Transverse colon (tissue), 4 donors: ENCODE data around the gene OTULIN. TPM values are rescaled to one million over a fixed set of nuclear protein-coding genes. Genes with fewer than 3 reads are reported as not detected.

ENCODE experiments used
- DNase-seq: peaks from one replicate; pipeline ENCODE4 v3.0.0-alpha.2; 2019
- H3K27ac ChIP-seq, 4 donors: fragments of 200-600 bp; sonication (generic); 2 replicates each; pipeline ENCODE4 v1.5.1; 2016 to 2018; ENCODE audit warnings: inconsistent platforms in 4 of 4
- H3K27me3 ChIP-seq: fragments of 200-600 bp; sonication (generic); 2 replicates; pipeline ENCODE4 v1.5.1; 2017; ENCODE audit warnings: inconsistent platforms
- H3K36me3 ChIP-seq, 4 donors: fragments of 200-600 bp; sonication (generic); 2 replicates each; pipeline ENCODE4 v1.5.1; 2017 to 2019; ENCODE audit warnings: inconsistent platforms in 4 of 4
- H3K4me1 ChIP-seq, 4 donors: fragments of 200-600 bp; sonication (generic); 2 replicates each; pipeline ENCODE4 v1.5.1; 2017 to 2020; ENCODE audit warnings: inconsistent platforms in 4 of 4
- H3K4me3 ChIP-seq, 4 donors: fragments of 200-600 bp; sonication (generic); 1 replicate in 1 of 4; 2 replicates in 3 of 4; pipeline versions ENCODE4 v1.5.1 to v1.6.1; 2017 to 2019; ENCODE audit warnings: inconsistent platforms in 4 of 4
- H3K9me3 ChIP-seq, 2 donors: fragments of 200-600 bp; sonication (generic); 2 replicates each; pipeline ENCODE4 v1.5.1; 2017 to 2019; ENCODE audit warnings: inconsistent platforms in 2 of 2
- EP300 ChIP-seq: sonication (generic); formaldehyde crosslinking; IDR thresholded peaks from one replicate; pipeline ENCODE4 v1.6.1; 2017; ENCODE audit warnings: antibody characterized with exemption, low read depth
- POLR2A ChIP-seq: fragments of 450-650 bp; IDR thresholded peaks from one replicate; pipeline ENCODE4 v1.6.1; 2016; ENCODE audit warnings: antibody characterized with exemption, mild to moderate bottlenecking, moderate library complexity
- POLR2AphosphoS5 ChIP-seq, 3 donors: sonication (generic); formaldehyde crosslinking; IDR thresholded peaks; one replicate each; pipeline ENCODE4 v1.6.1; 2016; ENCODE audit warnings: antibody characterized with exemption in 3 of 3
- WGBS, 2 donors: methylation state at CpG; one replicate each; pipeline ENCODE4 v1.1.5; 2018; ENCODE audit warnings: low coverage in 1 of 2; 5-methylcytosine and 5-hydroxymethylcytosine counted together
- in situ Hi-C, 4 donors: fragments of 200-750 bp; cut with MboI; loops; one replicate each; pipeline versions ENCODE4 v1.15.0 to v1.15.1; 2017; ENCODE audit warnings: low sequenced_read_pairs in 3 of 4, low pct_ligation_motif_present in 1 of 4, low pct_unique_long_range_greater_than_20kb in 1 of 4
- intact Hi-C: fragments of 100-400 bp; cut with DNase I; formaldehyde crosslinking; loops from one replicate; pipeline ENCODE4 v1.15.1; 2023; ENCODE audit warnings: low total_unique reads
- total RNA-seq, 4 donors: library from RNA; depleted of rRNA; stranded (reverse); fragments of >200 nt; gene quantifications; one replicate each; pipeline ENCODE4 v1.1.0, GENCODE V29; 2016
- TF ChIP-seq, protein P1 (sequence below), 5 experiments: fragments of 200-600 bp in 3 of 5; fragments of 450-650 bp in 2 of 5; sonication (generic) in 3 of 5; IDR thresholded peaks; 1 replicate in 2 of 5; 2 replicates in 3 of 5; pipeline ENCODE4 v1.5.1; 2016 to 2017; ENCODE audit warnings: antibody characterized with exemption in 5 of 5, inconsistent platforms in 3 of 5, mild to moderate bottlenecking in 2 of 5, moderate library complexity in 1 of 5

OTULIN gene
- total RNA-seq, 4 donors from 2014 or later: 34.8 to 52.4 (median 40.4) TPM

DNA sequence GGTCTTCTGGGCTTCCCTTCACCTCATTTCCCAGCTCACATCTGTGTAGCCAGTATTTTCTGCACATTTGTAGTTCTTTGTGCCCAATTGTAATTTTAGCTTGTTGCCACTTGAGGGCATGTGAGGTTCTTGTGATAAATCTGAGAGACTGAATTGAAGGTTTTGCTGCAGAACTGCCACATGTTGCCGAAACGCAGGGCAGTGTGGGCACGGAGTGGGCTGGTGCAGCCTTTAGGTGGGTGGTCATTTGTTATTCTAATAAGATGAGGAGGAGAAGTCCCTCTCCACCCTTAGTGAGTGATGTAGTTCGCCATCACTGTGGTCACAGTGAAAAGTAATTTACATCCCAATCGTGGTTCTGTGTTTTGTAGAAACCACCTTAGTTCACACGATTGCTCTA is 21.2 kb downstream of the OTULIN start:
- in situ Hi-C loops (no loop called here), intact Hi-C loops (no loop called here)
- no peaks in the 10 kb centered on the region for H3K27me3 ChIP-seq
- 29 to 66% methylated on average over 3 to 6 of the region's 6 CpGs for WGBS, 2 donors
- peak; percentile 22 for DNase-seq
- no peaks in the 10 kb centered on the region for H3K9me3 ChIP-seq
- H3K4me3 ChIP-seq: no peak overlapping the region
- TF ChIP-seq POLR2AphosphoS5 (IDR thresholded peaks at IDR 0.05): no peak
- TF ChIP-seq, protein P1, sequence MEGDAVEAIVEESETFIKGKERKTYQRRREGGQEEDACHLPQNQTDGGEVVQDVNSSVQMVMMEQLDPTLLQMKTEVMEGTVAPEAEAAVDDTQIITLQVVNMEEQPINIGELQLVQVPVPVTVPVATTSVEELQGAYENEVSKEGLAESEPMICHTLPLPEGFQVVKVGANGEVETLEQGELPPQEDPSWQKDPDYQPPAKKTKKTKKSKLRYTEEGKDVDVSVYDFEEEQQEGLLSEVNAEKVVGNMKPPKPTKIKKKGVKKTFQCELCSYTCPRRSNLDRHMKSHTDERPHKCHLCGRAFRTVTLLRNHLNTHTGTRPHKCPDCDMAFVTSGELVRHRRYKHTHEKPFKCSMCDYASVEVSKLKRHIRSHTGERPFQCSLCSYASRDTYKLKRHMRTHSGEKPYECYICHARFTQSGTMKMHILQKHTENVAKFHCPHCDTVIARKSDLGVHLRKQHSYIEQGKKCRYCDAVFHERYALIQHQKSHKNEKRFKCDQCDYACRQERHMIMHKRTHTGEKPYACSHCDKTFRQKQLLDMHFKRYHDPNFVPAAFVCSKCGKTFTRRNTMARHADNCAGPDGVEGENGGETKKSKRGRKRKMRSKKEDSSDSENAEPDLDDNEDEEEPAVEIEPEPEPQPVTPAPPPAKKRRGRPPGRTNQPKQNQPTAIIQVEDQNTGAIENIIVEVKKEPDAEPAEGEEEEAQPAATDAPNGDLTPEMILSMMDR (IDR thresholded peaks at IDR 0.05): peak; percentile 50 to 68 (median 60)
- H3K4me1 ChIP-seq: peaks cover 0 to 19% (median 10%) of the 10 kb centered on the region in 4 donors
- no peak overlapping the region for H3K27ac ChIP-seq
- peaks cover 0 to 57% (median 24%) of the 10 kb centered on the region in 4 donors for H3K36me3 ChIP-seq

GRCh38 chr5:14686517-14686916 is 22.0 kb downstream of the OTULIN start:
- Histone ChIP-seq H3K9me3 (no peaks in the 10 kb centered on the region), H3K27me3 (no peaks in the 10 kb centered on the region), H3K36me3 (peaks cover 0 to 56% (median 25%) of the 10 kb centered on the region in 4 donors), H3K4me1 (peaks cover 0 to 19% (median 10%) of the 10 kb centered on the region in 4 donors), H3K4me3 (no peak overlapping the region), H3K27ac (peak overlapping the region in 1 of 4 donors; percentile 35)
- DNase-seq: no peak
- TF ChIP-seq, protein P1 (IDR thresholded peaks at IDR 0.05): no peak
- no peak for TF ChIP-seq POLR2A
- TF ChIP-seq EP300: no peak
- TF ChIP-seq POLR2AphosphoS5 (IDR thresholded peaks at IDR 0.05): no peak
- in situ Hi-C loops: no loop called here
- intact Hi-C loops: no loop called here

DNA sequence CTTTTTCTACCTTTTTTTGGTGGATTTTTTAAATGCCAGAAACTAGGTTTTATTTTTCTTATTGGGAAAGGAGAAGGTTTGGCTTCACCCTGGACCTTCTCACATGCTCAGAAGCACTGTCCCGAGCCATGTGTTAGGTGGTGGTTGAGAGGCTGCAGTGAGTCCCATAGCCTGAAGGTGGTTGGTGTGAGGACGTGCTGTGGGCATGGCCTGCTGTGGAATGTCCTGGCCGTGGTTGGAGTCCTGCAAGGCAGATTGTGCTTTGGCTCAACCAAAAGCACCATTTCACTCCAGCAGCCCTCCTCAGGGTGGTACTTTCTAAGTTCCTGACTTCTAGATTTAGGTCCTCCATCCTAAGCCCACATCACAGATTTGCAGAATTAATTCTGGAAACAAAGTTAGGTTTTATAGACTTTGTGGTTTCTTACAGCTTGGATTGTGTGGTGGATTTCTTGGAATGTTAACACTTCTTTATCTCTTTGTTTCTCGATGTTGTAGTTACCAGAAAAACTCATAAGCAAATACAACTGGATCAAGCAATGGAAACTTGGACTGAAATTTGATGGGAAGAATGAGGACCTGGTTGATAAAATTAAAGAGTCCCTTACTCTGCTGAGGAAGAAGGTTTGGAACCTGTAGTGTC is 22.6 kb downstream of the OTULIN start:
- Histone ChIP-seq H3K27me3 (no peaks in the 10 kb centered on the region), H3K4me1 (peaks cover 0 to 19% (median 10%) of the 10 kb centered on the region in 4 donors), H3K9me3 (no peaks in the 10 kb centered on the region), H3K27ac (no peak overlapping the region), H3K36me3 (peaks cover 0 to 52% (median 24%) of the 10 kb centered on the region in 4 donors), H3K4me3 (no peak overlapping the region)
- intact Hi-C loops (no loop called here), in situ Hi-C loops (no loop called here)
- no peak for DNase-seq
- WGBS, 2 donors: 60 to 81% methylated on average over 3 to 4 of the region's 4 CpGs
- TF ChIP-seq, protein P1 (IDR thresholded peaks at IDR 0.05): no peak
- TF ChIP-seq EP300 (no peak), POLR2AphosphoS5 (IDR thresholded peaks at IDR 0.05) (no peak), POLR2A (no peak)

DNA sequence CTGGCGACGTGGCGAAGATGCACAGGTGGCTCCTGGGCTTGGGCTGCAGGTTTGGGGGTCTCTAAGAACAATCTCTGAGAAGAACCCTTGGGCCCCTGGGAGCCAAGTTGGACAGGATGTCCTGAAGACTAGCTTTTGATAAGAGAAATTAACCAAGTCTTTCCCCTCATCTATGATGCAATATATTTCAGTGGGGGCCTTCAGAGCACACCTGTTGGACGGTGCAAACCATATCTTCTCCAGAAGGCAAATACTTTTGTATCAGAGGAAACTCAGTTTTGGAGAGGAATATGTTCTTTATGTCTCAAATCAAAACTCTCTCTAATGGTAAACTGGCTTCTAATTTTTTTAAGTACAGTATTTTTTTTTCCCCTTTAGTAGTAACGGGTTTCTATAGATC is 28.6 kb downstream of the OTULIN start:
- WGBS, 2 donors: 99 to 100% methylated on average over 2 to 5 of the region's 5 CpGs
- H3K36me3 ChIP-seq: peaks cover 0 to 51% (median 16%) of the 10 kb centered on the region in 4 donors
- H3K4me3 ChIP-seq: no peak overlapping the region
- no peak for TF ChIP-seq EP300
- intact Hi-C loops: no loop called here
- no peaks in the 10 kb centered on the region for H3K9me3 ChIP-seq
- H3K4me1 ChIP-seq: no peaks in the 10 kb centered on the region
- no peak overlapping the region for H3K27ac ChIP-seq
- DNase-seq: no peak
- no peaks in the 10 kb centered on the region for H3K27me3 ChIP-seq
- in situ Hi-C loops: no loop called here

DNA sequence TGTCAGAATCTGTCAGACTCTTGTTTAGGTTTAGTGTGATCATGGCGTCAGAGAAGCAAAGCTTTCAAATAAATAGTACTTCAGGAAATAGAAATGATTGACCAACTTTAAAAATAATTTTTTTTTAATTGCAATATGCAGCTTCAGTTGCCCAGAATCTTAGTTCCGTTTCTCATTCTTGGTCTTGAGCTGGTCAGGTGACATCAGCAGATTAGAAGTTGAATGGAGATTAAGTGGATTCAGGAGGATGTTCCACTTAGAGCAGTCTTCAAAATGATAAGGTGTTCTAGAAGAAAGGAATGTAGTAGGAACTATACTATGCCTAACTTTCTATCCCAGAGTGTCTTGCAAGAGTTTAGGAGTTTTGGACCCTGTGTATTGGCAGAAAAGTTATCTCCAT is 30.6 kb downstream of the OTULIN start:
- intact Hi-C loops (no loop called here), in situ Hi-C loops (no loop called here)
- WGBS, 2 donors: 83 to 100% methylated on average over 2 of the region's 2 CpGs
- H3K36me3 ChIP-seq: peaks cover 0 to 31% (median 6%) of the 10 kb centered on the region in 4 donors
- no peak overlapping the region for H3K4me3 ChIP-seq
- H3K27me3 ChIP-seq: no peaks in the 10 kb centered on the region
- no peaks in the 10 kb centered on the region for H3K9me3 ChIP-seq
- no peak for TF ChIP-seq EP300
- no peak for TF ChIP-seq POLR2A
- TF ChIP-seq POLR2AphosphoS5 (IDR thresholded peaks at IDR 0.05): no peak
- TF ChIP-seq, protein P1 (IDR thresholded peaks at IDR 0.05): no peak
- H3K27ac ChIP-seq: no peak overlapping the region
- H3K4me1 ChIP-seq: no peaks in the 10 kb centered on the region
- no peak for DNase-seq
